Esophagus muscularis mucosa (tissue), 3 donors: Measurements from ENCODE around the gene MYOM3.

ENCODE experiments used
- POLR2AphosphoS5 ChIP-seq, 2 donors: sonication (generic); formaldehyde crosslinking; IDR thresholded peaks; one replicate each; pipeline ENCODE4 v1.6.1; 2017; ENCODE audit warnings: antibody characterized with exemption in 2 of 2
- TF ChIP-seq, protein P1 (sequence below), 3 experiments: fragments of 200-600 bp in 2 of 3; fragments of 450-650 bp in 1 of 3; sonication (generic) in 2 of 3; IDR thresholded peaks; one replicate each; pipeline ENCODE4 v1.5.1; 2017 to 2019; ENCODE audit warnings: antibody characterized with exemption in 3 of 3, mild to moderate bottlenecking in 2 of 3, moderate library complexity in 1 of 3

DNA sequence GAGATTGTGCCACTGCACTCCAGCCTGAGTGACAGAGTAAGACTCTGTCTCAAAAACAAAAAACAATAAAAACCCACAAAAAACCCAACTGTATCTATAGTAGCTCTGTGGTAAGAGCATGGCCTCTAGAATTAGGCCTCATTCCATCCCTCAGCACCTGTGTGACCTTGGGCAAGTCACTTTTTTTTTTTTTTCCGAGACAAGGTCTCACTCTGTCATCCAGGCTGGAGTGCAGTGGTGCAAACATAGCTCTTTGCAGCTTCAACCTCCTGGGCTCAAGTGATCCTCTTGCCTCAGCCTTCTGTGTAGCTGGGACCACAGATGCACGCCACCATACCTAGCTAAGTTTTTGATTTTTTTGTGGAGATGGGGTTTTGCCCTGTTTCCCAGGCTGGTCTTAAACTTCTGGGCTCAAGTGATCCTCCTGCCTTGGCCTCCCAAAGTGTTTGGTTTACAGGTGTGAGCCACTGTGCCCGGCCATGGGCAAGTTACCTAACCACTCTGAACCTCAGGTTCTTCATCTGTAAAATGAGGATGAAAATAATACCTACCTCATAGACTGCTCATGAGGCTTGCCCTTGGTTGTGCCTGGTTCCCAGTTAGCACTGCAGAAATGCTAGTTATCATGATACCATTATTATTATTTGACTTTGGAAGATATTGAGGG lies 15.3 kb upstream of the MYOM3 start:
- TF ChIP-seq, protein P1, sequence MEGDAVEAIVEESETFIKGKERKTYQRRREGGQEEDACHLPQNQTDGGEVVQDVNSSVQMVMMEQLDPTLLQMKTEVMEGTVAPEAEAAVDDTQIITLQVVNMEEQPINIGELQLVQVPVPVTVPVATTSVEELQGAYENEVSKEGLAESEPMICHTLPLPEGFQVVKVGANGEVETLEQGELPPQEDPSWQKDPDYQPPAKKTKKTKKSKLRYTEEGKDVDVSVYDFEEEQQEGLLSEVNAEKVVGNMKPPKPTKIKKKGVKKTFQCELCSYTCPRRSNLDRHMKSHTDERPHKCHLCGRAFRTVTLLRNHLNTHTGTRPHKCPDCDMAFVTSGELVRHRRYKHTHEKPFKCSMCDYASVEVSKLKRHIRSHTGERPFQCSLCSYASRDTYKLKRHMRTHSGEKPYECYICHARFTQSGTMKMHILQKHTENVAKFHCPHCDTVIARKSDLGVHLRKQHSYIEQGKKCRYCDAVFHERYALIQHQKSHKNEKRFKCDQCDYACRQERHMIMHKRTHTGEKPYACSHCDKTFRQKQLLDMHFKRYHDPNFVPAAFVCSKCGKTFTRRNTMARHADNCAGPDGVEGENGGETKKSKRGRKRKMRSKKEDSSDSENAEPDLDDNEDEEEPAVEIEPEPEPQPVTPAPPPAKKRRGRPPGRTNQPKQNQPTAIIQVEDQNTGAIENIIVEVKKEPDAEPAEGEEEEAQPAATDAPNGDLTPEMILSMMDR (IDR thresholded peaks at IDR 0.05) = no peak
- no peak for TF ChIP-seq POLR2AphosphoS5 (IDR thresholded peaks at IDR 0.05)
